K562 (cell line): ENCODE measurements around the gene CFDP1. TPM values are rescaled to one million over a fixed set of nuclear protein-coding genes. Genes with fewer than 3 reads are reported as not detected.

Experiments
- CREB1 ChIP-seq, 2 experiments: sonication (generic) in 1 of 2; formaldehyde crosslinking in 1 of 2; IDR thresholded peaks; 2 replicates each; pipeline versions ENCODE4 v1.6.1 to v1.8.0; 2012 to 2022; ENCODE audit warnings: inconsistent platforms in 1 of 2, mild to moderate bottlenecking in 1 of 2, missing genetic modification reagents in 1 of 2, moderate library complexity in 1 of 2
- HIVEP1 ChIP-seq: fragments of 250-450 bp; sonication (Bioruptor Pico); IDR thresholded peaks from 2 replicates; pipeline ENCODE4 v1.4.0; 2020; ENCODE audit warnings: mild to moderate bottlenecking
- LARP7 ChIP-seq: fragments of 450-650 bp; IDR thresholded peaks from 2 replicates; pipeline ENCODE4 v1.6.1; 2016
- MTA3 ChIP-seq: fragments of 450-650 bp; formaldehyde crosslinking; IDR thresholded peaks from 2 replicates; pipeline ENCODE4 v1.6.1; 2017; ENCODE audit warnings: mild to moderate bottlenecking, borderline replicate concordance
- NBN ChIP-seq: fragments of 450-650 bp; IDR thresholded peaks from 2 replicates; pipeline ENCODE4 v1.6.1; 2016; ENCODE audit warnings: low read depth, mild to moderate bottlenecking
- NFYB ChIP-seq: IDR thresholded peaks from 2 replicates; pipeline ENCODE4 v1.6.1; 2011; ENCODE audit warnings: mild to moderate bottlenecking, moderate library complexity; ENCODE audit not compliant: insufficient read length; ENCODE audit errors: extremely low read depth
- RBBP5 ChIP-seq: fragments of 200-600 bp; sonication (generic); IDR thresholded peaks from 2 replicates; pipeline ENCODE4 v1.6.1; 2012; ENCODE audit warnings: borderline replicate concordance, mild to moderate bottlenecking, low read length, control low read depth, inconsistent platforms; ENCODE audit not compliant: insufficient read depth, poor library complexity, severe bottlenecking
- RNF2 ChIP-seq: sonication (generic); IDR thresholded peaks from 2 replicates; pipeline ENCODE4 v1.6.1; 2016
- SAP30 ChIP-seq: fragments of 200-600 bp; sonication (generic); IDR thresholded peaks from 2 replicates; pipeline ENCODE4 v1.6.1; 2012; ENCODE audit warnings: borderline replicate concordance, low read depth, mild to moderate bottlenecking, moderate library complexity, low read length, control low read depth, inconsistent platforms; ENCODE audit not compliant: insufficient read depth, poor library complexity, severe bottlenecking
- TCF7 ChIP-seq: sonication (generic); IDR thresholded peaks from 2 replicates; pipeline ENCODE4 v1.6.1; 2016; ENCODE audit warnings: antibody characterized with exemption, borderline replicate concordance
- ZBTB7A ChIP-seq: IDR thresholded peaks from 2 replicates; pipeline ENCODE4 v1.6.1; 2011; ENCODE audit warnings: low read depth, mild to moderate bottlenecking, low read length, moderate library complexity, borderline replicate concordance; ENCODE audit not compliant: control insufficient read depth
- ZNF253 ChIP-seq: fragments of 250-450 bp; sonication (Bioruptor Pico); conservative IDR thresholded peaks from 2 replicates; pipeline ENCODE4 v1.6.1; 2021; ENCODE audit warnings: mild to moderate bottlenecking
- polyA plus RNA-seq, 8 experiments: library from polyadenylated mRNA; depleted of rRNA in 4 of 8; stranded (reverse) in 5 of 8; unstranded in 3 of 8; fragments of >200 nt; fragmentation: Nextera tagmentation in 2 of 8; fragmentation: Illumina TruSeq in 1 of 8; extraction: Ambion mirVana in 2 of 8; extraction: Trizol in 1 of 8; gene quantifications; 2 replicates each; pipeline versions ENCODE4 v1.2.1 to v1.2.3, GENCODE V29; 2011 to 2014; ENCODE audit warnings: inconsistent platforms in 1 of 8, missing spikeins in 1 of 8
- total RNA-seq, 7 experiments: library from RNA; depleted of rRNA in 6 of 7; stranded (reverse); fragments of >200 nt in 6 of 7; fragmentation: Illumina TruSeq in 2 of 7; extraction: Trizol in 2 of 7; gene quantifications; 2 replicates each; pipeline versions ENCODE4 v1.2.1 to v1.2.3, GENCODE V29; 2011 to 2021; ENCODE audit warnings: low replicate concordance in 1 of 7
- TF ChIP-seq, protein P1 (sequence below): fragments of 450-650 bp; IDR thresholded peaks from 2 replicates; pipeline ENCODE4 v1.6.1; 2016
- TF ChIP-seq, protein P2 (sequence below): fragments of 450-650 bp; formaldehyde crosslinking; IDR thresholded peaks from 2 replicates; pipeline ENCODE4 v1.4.0; 2022; ENCODE audit warnings: missing genetic modification characterization
- TF ChIP-seq, protein P3 (sequence below): fragments of 250-450 bp; sonication (Bioruptor Pico); IDR thresholded peaks from 2 replicates; pipeline ENCODE4 v1.4.0; 2020; ENCODE audit warnings: mild to moderate bottlenecking, moderate library complexity
- TF ChIP-seq, protein P4 (sequence below): sonication (generic); formaldehyde crosslinking; IDR thresholded peaks from 2 replicates; pipeline ENCODE4 v1.8.0; 2022; ENCODE audit warnings: mild to moderate bottlenecking, missing genetic modification reagents
- TF ChIP-seq, protein P5 (sequence below): fragments of 450-650 bp; conservative IDR thresholded peaks from 2 replicates; pipeline ENCODE4 v1.6.1; 2016; ENCODE audit warnings: missing genetic modification characterization, low read depth, mild to moderate bottlenecking, missing compliant biosample characterization, moderate library complexity
- TF ChIP-seq, protein P6 (sequence below): IDR thresholded peaks from 2 replicates; pipeline ENCODE4 v1.6.1; 2011; ENCODE audit warnings: borderline replicate concordance, low read depth, mild to moderate bottlenecking, moderate library complexity, low read length; ENCODE audit not compliant: insufficient read depth, poor library complexity, severe bottlenecking

Gene CFDP1
- total and polyA plus RNA-seq, 9 of the 15 experiments (the other 6 are each of a cell fraction or from before 2014, with no cell fraction given) = 31.5 to 78.4 (median 61.7) TPM

DNA sequence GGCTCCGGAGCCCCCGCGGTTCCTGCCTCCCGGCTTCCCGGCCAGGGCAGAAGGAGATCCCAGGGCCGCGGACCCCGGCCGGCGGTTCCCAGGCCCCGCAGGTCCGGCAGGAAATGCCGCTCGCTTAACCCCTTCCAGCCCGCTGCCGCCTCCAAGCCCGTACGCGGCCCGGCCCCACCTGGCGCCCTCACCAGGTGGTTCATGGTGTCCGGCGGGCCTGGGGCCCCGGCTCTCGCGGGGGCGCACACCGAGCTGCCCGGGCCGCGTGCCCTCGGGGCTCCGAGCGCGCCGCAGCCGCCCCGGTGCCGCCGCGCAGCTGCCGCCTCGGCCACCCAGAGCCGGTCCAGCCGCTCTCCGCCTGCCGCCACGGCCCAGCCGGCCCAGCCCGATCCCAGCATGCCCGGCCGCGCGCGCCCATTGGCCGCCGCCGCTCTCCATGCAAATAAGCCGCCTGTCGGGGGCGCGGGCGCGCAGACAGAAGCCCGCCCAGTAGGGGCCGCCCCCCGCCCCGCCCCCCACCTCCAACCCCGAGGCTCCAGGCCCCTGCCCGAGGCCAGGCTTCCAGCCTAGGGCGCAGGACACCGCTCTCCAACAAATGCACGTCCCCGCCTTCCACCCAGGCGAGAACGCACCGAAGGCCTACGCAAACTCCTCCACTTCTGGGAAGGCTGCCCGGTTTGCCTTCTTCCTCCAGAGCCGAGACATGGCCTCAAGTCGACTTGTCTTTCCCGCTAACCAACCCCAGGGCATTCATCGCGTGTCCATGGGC, 181.8 kb downstream of the CFDP1 start, which contains the start of gene BCAR1 (continued):
- TF ChIP-seq, protein P1, sequence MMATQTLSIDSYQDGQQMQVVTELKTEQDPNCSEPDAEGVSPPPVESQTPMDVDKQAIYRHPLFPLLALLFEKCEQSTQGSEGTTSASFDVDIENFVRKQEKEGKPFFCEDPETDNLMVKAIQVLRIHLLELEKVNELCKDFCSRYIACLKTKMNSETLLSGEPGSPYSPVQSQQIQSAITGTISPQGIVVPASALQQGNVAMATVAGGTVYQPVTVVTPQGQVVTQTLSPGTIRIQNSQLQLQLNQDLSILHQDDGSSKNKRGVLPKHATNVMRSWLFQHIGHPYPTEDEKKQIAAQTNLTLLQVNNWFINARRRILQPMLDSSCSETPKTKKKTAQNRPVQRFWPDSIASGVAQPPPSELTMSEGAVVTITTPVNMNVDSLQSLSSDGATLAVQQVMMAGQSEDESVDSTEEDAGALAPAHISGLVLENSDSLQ = no peak
- TF ChIP-seq ZNF253 (CRISPR knock-in tag) = no peak
- 0 out of 2 replicates have a peak, but pooled peaks have one; percentile 12 for TF ChIP-seq MTA3
- no peak for TF ChIP-seq HIVEP1 (CRISPR knock-in tag)
- no peak for TF ChIP-seq CREB1 (IDR thresholded peaks at IDR 0.05)
- no peak for TF ChIP-seq CREB1 (CRISPR knock-in tag; IDR thresholded peaks at IDR 0.05)
- TF ChIP-seq, protein P2, sequence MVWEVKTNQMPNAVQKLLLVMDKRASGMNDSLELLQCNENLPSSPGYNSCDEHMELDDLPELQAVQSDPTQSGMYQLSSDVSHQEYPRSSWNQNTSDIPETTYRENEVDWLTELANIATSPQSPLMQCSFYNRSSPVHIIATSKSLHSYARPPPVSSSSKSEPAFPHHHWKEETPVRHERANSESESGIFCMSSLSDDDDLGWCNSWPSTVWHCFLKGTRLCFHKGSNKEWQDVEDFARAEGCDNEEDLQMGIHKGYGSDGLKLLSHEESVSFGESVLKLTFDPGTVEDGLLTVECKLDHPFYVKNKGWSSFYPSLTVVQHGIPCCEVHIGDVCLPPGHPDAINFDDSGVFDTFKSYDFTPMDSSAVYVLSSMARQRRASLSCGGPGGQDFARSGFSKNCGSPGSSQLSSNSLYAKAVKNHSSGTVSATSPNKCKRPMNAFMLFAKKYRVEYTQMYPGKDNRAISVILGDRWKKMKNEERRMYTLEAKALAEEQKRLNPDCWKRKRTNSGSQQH (CRISPR knock-in tag) = no peak
- no peak for TF ChIP-seq TCF7
- TF ChIP-seq NBN = no peak
- TF ChIP-seq, protein P3, sequence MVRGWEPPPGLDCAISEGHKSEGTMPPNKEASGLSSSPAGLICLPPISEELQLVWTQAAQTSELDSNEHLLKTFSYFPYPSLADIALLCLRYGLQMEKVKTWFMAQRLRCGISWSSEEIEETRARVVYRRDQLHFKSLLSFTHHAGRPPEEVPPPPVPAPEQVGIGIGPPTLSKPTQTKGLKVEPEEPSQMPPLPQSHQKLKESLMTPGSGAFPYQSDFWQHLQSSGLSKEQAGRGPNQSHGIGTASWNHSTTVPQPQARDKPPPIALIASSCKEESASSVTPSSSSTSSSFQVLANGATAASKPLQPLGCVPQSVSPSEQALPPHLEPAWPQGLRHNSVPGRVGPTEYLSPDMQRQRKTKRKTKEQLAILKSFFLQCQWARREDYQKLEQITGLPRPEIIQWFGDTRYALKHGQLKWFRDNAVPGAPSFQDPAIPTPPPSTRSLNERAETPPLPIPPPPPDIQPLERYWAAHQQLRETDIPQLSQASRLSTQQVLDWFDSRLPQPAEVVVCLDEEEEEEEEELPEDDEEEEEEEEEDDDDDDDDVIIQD = no peak
- TF ChIP-seq, protein P4, sequence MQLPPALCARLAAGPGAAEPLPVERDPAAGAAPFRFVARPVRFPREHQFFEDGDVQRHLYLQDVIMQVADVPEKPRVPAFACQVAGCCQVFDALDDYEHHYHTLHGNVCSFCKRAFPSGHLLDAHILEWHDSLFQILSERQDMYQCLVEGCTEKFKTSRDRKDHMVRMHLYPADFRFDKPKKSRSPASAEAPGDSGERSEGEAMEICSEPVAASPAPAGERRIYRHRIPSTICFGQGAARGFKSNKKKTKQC = 0 out of 2 replicates have a peak, but pooled peaks have one; percentile 23
- peak; percentile 70 for TF ChIP-seq RBBP5
- TF ChIP-seq LARP7 = no peak
- no peak for TF ChIP-seq SAP30
- TF ChIP-seq, protein P5, sequence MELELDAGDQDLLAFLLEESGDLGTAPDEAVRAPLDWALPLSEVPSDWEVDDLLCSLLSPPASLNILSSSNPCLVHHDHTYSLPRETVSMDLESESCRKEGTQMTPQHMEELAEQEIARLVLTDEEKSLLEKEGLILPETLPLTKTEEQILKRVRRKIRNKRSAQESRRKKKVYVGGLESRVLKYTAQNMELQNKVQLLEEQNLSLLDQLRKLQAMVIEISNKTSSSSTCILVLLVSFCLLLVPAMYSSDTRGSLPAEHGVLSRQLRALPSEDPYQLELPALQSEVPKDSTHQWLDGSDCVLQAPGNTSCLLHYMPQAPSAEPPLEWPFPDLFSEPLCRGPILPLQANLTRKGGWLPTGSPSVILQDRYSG = no peak
- TF ChIP-seq RNF2 = no peak
- TF ChIP-seq ZBTB7A = 0 out of 2 replicates have a peak, but pooled peaks have one; percentile 5
- peak; percentile 26 for TF ChIP-seq NFYB
- TF ChIP-seq, protein P6, sequence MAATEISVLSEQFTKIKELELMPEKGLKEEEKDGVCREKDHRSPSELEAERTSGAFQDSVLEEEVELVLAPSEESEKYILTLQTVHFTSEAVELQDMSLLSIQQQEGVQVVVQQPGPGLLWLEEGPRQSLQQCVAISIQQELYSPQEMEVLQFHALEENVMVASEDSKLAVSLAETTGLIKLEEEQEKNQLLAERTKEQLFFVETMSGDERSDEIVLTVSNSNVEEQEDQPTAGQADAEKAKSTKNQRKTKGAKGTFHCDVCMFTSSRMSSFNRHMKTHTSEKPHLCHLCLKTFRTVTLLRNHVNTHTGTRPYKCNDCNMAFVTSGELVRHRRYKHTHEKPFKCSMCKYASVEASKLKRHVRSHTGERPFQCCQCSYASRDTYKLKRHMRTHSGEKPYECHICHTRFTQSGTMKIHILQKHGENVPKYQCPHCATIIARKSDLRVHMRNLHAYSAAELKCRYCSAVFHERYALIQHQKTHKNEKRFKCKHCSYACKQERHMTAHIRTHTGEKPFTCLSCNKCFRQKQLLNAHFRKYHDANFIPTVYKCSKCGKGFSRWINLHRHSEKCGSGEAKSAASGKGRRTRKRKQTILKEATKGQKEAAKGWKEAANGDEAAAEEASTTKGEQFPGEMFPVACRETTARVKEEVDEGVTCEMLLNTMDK = peak; percentile 45
